ENCODE results near the gene UMODL1.

DNA sequence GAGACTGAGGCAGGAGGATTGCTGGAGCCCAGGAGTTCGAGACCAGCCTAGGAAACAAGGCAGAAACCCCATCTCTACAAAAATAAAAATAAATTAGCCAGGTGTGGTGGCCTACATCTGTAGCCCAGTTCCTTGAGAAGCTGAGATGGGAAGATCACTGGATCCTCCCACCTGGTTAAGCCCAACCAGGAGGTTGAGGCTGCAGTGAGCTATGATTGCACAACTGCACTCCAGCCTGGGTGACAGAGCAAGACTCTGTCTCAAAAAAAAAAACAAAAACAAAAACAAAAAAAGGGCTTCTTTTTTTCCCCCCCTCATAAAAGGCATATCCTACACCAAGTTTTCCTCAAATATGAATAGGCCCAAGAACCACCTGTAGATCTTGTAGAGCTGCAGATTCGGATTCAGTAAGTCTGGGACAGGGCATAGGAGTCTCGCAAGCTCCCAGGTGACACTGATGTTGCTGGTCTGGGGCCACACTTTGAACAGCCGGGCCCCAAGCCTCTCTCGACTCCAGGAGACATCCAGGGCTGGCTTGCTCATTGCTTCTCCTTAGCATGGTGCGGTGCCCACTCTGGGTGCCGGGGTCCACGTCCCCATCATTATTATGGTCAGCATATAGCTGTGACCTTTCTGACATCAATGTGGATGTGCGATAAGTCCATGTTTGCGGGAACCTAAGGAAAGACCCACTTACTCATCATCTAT, 22.1 kb upstream of the UMODL1 start:
- TF ChIP-seq, protein P1, sequence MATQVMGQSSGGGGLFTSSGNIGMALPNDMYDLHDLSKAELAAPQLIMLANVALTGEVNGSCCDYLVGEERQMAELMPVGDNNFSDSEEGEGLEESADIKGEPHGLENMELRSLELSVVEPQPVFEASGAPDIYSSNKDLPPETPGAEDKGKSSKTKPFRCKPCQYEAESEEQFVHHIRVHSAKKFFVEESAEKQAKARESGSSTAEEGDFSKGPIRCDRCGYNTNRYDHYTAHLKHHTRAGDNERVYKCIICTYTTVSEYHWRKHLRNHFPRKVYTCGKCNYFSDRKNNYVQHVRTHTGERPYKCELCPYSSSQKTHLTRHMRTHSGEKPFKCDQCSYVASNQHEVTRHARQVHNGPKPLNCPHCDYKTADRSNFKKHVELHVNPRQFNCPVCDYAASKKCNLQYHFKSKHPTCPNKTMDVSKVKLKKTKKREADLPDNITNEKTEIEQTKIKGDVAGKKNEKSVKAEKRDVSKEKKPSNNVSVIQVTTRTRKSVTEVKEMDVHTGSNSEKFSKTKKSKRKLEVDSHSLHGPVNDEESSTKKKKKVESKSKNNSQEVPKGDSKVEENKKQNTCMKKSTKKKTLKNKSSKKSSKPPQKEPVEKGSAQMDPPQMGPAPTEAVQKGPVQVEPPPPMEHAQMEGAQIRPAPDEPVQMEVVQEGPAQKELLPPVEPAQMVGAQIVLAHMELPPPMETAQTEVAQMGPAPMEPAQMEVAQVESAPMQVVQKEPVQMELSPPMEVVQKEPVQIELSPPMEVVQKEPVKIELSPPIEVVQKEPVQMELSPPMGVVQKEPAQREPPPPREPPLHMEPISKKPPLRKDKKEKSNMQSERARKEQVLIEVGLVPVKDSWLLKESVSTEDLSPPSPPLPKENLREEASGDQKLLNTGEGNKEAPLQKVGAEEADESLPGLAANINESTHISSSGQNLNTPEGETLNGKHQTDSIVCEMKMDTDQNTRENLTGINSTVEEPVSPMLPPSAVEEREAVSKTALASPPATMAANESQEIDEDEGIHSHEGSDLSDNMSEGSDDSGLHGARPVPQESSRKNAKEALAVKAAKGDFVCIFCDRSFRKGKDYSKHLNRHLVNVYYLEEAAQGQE (IDR thresholded peaks at IDR 0.05; ENCODE audit: low read depth): no peak
- TF ChIP-seq YY1 (IDR thresholded peaks at IDR 0.05; ENCODE audit: low read depth): no peak
- no peak for TF ChIP-seq NFIC (IDR thresholded peaks at IDR 0.05)
- TF ChIP-seq EP300 (IDR thresholded peaks at IDR 0.05; ENCODE audit: borderline replicate concordance): no peak
- TF ChIP-seq, protein P2, sequence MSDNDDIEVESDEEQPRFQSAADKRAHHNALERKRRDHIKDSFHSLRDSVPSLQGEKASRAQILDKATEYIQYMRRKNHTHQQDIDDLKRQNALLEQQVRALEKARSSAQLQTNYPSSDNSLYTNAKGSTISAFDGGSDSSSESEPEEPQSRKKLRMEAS (IDR thresholded peaks at IDR 0.05): no peak
- TF ChIP-seq CREB1 (IDR thresholded peaks at IDR 0.05; ENCODE audit: low read depth): no peak
- no peak for TF ChIP-seq TAF1 (IDR thresholded peaks at IDR 0.05; ENCODE audit: low read depth)
- TF ChIP-seq, protein P3, sequence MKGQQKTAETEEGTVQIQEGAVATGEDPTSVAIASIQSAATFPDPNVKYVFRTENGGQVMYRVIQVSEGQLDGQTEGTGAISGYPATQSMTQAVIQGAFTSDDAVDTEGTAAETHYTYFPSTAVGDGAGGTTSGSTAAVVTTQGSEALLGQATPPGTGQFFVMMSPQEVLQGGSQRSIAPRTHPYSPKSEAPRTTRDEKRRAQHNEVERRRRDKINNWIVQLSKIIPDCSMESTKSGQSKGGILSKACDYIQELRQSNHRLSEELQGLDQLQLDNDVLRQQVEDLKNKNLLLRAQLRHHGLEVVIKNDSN (IDR thresholded peaks at IDR 0.05): no peak
- TF ChIP-seq RAD21 (IDR thresholded peaks at IDR 0.05; ENCODE audit: low read depth): no peak
- TF ChIP-seq FOXM1 (IDR thresholded peaks at IDR 0.05; ENCODE audit: borderline replicate concordance, low read depth): no peak
- no peak for TF ChIP-seq TEAD4 (IDR thresholded peaks at IDR 0.05)
